CD4-positive, alpha-beta T cell treated with Interferon alpha-2 for 1 hour (primary cell): ENCODE measurements around the gene PPIH.
"Not testable (repeated sequence)": the region's sequence is repeated elsewhere in the genome, so short reads cannot be mapped to it uniquely, and the experiment has no call there.

Experiments used
- DNase-seq, 2 donors: peaks; one replicate each; pipeline ENCODE4 v3.0.0-alpha.2; 2020 to 2022

Gene PPIH

GRCh38 chr1:42682739-42683531, 24.7 kb downstream of the PPIH start:
- peak; percentile 73 to 75 for DNase-seq

GRCh38 chr1:42684139-42684538, 25.9 kb downstream of the PPIH start:
- peak in 1 of 2 donors; percentile 17 for DNase-seq

- DNase-seq = no peak
These were observed 28.2 kb downstream of the PPIH start for GRCh38 chr1:42686418-42686817.

- no peak for DNase-seq
These were observed 31.7 kb downstream of the PPIH start for GRCh38 chr1:42689912-42690311.

- DNase-seq = no peak
These were observed 32.4 kb downstream of the PPIH start for GRCh38 chr1:42690477-42691156.

- DNase-seq = no peak
These were observed 32.9 kb downstream of the PPIH start for GRCh38 chr1:42691157-42691498.

GRCh38 chr1:42692461-42692860, 34.2 kb downstream of the PPIH start:
- no peak for DNase-seq

- no peak for DNase-seq
These were observed 34.7 kb downstream of the PPIH start for GRCh38 chr1:42692911-42693310.

- DNase-seq = no peak
These were observed 40.0 kb downstream of the PPIH start for GRCh38 chr1:42698081-42698813.

- no peak for DNase-seq
These were observed 41.8 kb downstream of the PPIH start for GRCh38 chr1:42700006-42700405.

GRCh38 chr1:42703888-42704464, 45.8 kb downstream of the PPIH start:
- DNase-seq = no peak

- not testable (repeated sequence) for DNase-seq
These were observed 54.6 kb downstream of the PPIH start for GRCh38 chr1:42712808-42713207.

- DNase-seq = no peak
These were observed 55.1 kb downstream of the PPIH start for GRCh38 chr1:42713293-42713692.

GRCh38 chr1:42714441-42714840, 56.2 kb downstream of the PPIH start:
- not testable (repeated sequence) for DNase-seq

- no peak for DNase-seq
These were observed 62.6 kb downstream of the PPIH start for GRCh38 chr1:42720868-42721267.

- no peak for DNase-seq
These were observed 63.7 kb downstream of the PPIH start for GRCh38 chr1:42721926-42722325.

GRCh38 chr1:42722403-42722802, 64.2 kb downstream of the PPIH start:
- DNase-seq = not testable (repeated sequence)

GRCh38 chr1:42723511-42723910, 65.3 kb downstream of the PPIH start:
- DNase-seq = no peak

- DNase-seq = not testable (repeated sequence)
These were observed 67.6 kb downstream of the PPIH start for GRCh38 chr1:42725820-42726219.
